Stimulated activated naive CD4-positive, alpha-beta T cell treated with Interleukin-2 at 50 U/mL for 16 hours (primary cell): ENCODE results near the gene GP5.

Experiments
- DNase-seq: peaks from one replicate; lab custom pipeline; 2025; lab: John Stamatoyannopoulos, UW

Gene GP5

GRCh38 chr3:194348354-194348753 lies 50.7 kb downstream of the GP5 start:
- no peak for DNase-seq

- DNase-seq = no peak
Measured at GRCh38 chr3:194346621-194347020, 52.4 kb downstream of the GP5 start.

- no peak for DNase-seq
Measured at GRCh38 chr3:194346035-194346434, 53.0 kb downstream of the GP5 start.
